ENCODE measurements around the gene SMARCAD1.

DNA sequence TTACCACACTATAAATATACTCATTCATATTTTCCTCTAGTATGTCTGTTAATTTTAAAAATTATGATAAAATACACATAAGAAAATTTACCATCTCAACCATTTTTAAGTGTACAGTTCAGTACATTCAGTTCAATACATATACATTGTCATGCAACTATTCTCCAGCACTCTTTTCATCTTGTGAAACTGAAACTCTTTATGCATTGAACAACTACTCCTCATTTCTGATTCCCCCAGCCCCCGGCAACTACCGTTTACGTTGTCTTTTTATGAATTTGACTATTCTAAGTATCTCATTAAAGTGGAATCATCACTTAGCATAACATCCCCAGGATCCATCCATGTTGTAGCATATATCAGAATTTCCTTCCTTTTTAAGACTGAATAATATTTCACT is 8.7 kb downstream of the SMARCAD1 start:
- no peak for TF ChIP-seq TEAD4 (IDR thresholded peaks at IDR 0.05; ENCODE audit: borderline replicate concordance, insufficient read depth)
- no peak for TF ChIP-seq POLR2AphosphoS5 (IDR thresholded peaks at IDR 0.05; ENCODE audit: low read depth, low read length)
- TF ChIP-seq, protein P1, sequence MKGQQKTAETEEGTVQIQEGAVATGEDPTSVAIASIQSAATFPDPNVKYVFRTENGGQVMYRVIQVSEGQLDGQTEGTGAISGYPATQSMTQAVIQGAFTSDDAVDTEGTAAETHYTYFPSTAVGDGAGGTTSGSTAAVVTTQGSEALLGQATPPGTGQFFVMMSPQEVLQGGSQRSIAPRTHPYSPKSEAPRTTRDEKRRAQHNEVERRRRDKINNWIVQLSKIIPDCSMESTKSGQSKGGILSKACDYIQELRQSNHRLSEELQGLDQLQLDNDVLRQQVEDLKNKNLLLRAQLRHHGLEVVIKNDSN (IDR thresholded peaks at IDR 0.05; ENCODE audit: borderline replicate concordance, low read depth), result no peak
- TF ChIP-seq, protein P2, sequence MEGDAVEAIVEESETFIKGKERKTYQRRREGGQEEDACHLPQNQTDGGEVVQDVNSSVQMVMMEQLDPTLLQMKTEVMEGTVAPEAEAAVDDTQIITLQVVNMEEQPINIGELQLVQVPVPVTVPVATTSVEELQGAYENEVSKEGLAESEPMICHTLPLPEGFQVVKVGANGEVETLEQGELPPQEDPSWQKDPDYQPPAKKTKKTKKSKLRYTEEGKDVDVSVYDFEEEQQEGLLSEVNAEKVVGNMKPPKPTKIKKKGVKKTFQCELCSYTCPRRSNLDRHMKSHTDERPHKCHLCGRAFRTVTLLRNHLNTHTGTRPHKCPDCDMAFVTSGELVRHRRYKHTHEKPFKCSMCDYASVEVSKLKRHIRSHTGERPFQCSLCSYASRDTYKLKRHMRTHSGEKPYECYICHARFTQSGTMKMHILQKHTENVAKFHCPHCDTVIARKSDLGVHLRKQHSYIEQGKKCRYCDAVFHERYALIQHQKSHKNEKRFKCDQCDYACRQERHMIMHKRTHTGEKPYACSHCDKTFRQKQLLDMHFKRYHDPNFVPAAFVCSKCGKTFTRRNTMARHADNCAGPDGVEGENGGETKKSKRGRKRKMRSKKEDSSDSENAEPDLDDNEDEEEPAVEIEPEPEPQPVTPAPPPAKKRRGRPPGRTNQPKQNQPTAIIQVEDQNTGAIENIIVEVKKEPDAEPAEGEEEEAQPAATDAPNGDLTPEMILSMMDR (IDR thresholded peaks at IDR 0.05), result no peak
- TF ChIP-seq REST (IDR thresholded peaks at IDR 0.05; ENCODE audit: low read depth, low read length), result no peak
- no peak for TF ChIP-seq MAX (IDR thresholded peaks at IDR 0.05; ENCODE audit: low read depth)
- TF ChIP-seq NRF1 (IDR thresholded peaks at IDR 0.05; ENCODE audit: low read depth, low read length), result no peak
